Measurements from ENCODE around the gene TPST1.

Gene TPST1

GRCh38 chr7:66250711-66251110, 45.6 kb downstream of the TPST1 start:
- TF ChIP-seq GATA3 (IDR thresholded peaks at IDR 0.05; ENCODE audit: low read depth, low read length) (no peak), GATA2 (IDR thresholded peaks at IDR 0.05; ENCODE audit: low read depth, low read length) (no peak)

- no peak for TF ChIP-seq GATA2 (IDR thresholded peaks at IDR 0.05; ENCODE audit: low read depth, low read length)
- TF ChIP-seq GATA3 (IDR thresholded peaks at IDR 0.05; ENCODE audit: low read depth, low read length), result no peak
Measured at GRCh38 chr7:66255534-66256100, 50.5 kb downstream of the TPST1 start.

GRCh38 chr7:66256281-66256680, 51.1 kb downstream of the TPST1 start:
- TF ChIP-seq GATA2 (IDR thresholded peaks at IDR 0.05; ENCODE audit: low read depth, low read length), result no peak
- TF ChIP-seq GATA3 (IDR thresholded peaks at IDR 0.05; ENCODE audit: low read depth, low read length), result no peak

GRCh38 chr7:66257481-66257880, 52.3 kb downstream of the TPST1 start:
- TF ChIP-seq GATA3 (IDR thresholded peaks at IDR 0.05; ENCODE audit: low read depth, low read length) (no peak), GATA2 (IDR thresholded peaks at IDR 0.05; ENCODE audit: low read depth, low read length) (no peak)

- TF ChIP-seq GATA2 (IDR thresholded peaks at IDR 0.05; ENCODE audit: low read depth, low read length), result no peak
- no peak for TF ChIP-seq GATA3 (IDR thresholded peaks at IDR 0.05; ENCODE audit: low read depth, low read length)
Measured at GRCh38 chr7:66258409-66258808, 53.3 kb downstream of the TPST1 start.

GRCh38 chr7:66261941-66262340, 56.8 kb downstream of the TPST1 start:
- TF ChIP-seq GATA3 (IDR thresholded peaks at IDR 0.05; ENCODE audit: low read depth, low read length), result no peak
- no peak for TF ChIP-seq GATA2 (IDR thresholded peaks at IDR 0.05; ENCODE audit: low read depth, low read length)

GRCh38 chr7:66263936-66264335, 58.8 kb downstream of the TPST1 start:
- TF ChIP-seq GATA2 (IDR thresholded peaks at IDR 0.05; ENCODE audit: low read depth, low read length) (no peak), GATA3 (IDR thresholded peaks at IDR 0.05; ENCODE audit: low read depth, low read length) (no peak)

- no peak for TF ChIP-seq GATA3 (IDR thresholded peaks at IDR 0.05; ENCODE audit: low read depth, low read length)
- TF ChIP-seq GATA2 (IDR thresholded peaks at IDR 0.05; ENCODE audit: low read depth, low read length), result no peak
Measured at GRCh38 chr7:66265566-66265965, 60.4 kb downstream of the TPST1 start.

- TF ChIP-seq GATA3 (IDR thresholded peaks at IDR 0.05; ENCODE audit: low read depth, low read length) (no peak), GATA2 (IDR thresholded peaks at IDR 0.05; ENCODE audit: low read depth, low read length) (no peak)
Measured at GRCh38 chr7:66267249-66267648, 62.1 kb downstream of the TPST1 start.

GRCh38 chr7:66269978-66270377, 64.8 kb downstream of the TPST1 start:
- TF ChIP-seq GATA3 (IDR thresholded peaks at IDR 0.05; ENCODE audit: low read depth, low read length) (no peak), GATA2 (IDR thresholded peaks at IDR 0.05; ENCODE audit: low read depth, low read length) (no peak)

GRCh38 chr7:66272321-66272720, 67.2 kb downstream of the TPST1 start:
- TF ChIP-seq GATA2 (IDR thresholded peaks at IDR 0.05; ENCODE audit: low read depth, low read length) (no peak), GATA3 (IDR thresholded peaks at IDR 0.05; ENCODE audit: low read depth, low read length) (no peak)

- TF ChIP-seq GATA2 (IDR thresholded peaks at IDR 0.05; ENCODE audit: low read depth, low read length) (no peak), GATA3 (IDR thresholded peaks at IDR 0.05; ENCODE audit: low read depth, low read length) (no peak)
Measured at GRCh38 chr7:66276363-66276762, 71.2 kb downstream of the TPST1 start.

- TF ChIP-seq GATA3 (IDR thresholded peaks at IDR 0.05; ENCODE audit: low read depth, low read length) (no peak), GATA2 (IDR thresholded peaks at IDR 0.05; ENCODE audit: low read depth, low read length) (no peak)
Measured at GRCh38 chr7:66277492-66277891, 72.4 kb downstream of the TPST1 start.

- TF ChIP-seq GATA3 (IDR thresholded peaks at IDR 0.05; ENCODE audit: low read depth, low read length), result no peak
- no peak for TF ChIP-seq GATA2 (IDR thresholded peaks at IDR 0.05; ENCODE audit: low read depth, low read length)
Measured at GRCh38 chr7:66279912-66280311, 74.8 kb downstream of the TPST1 start.

GRCh38 chr7:66281678-66282590, 76.8 kb downstream of the TPST1 start:
- TF ChIP-seq GATA3 (IDR thresholded peaks at IDR 0.05; ENCODE audit: low read depth, low read length) (no peak), GATA2 (IDR thresholded peaks at IDR 0.05; ENCODE audit: low read depth, low read length) (no peak)
